Astrocyte of the cerebellum (primary cell): ENCODE measurements around the gene GPR50.

Experiments used
- DNase-seq: peaks from one replicate; pipeline ENCODE4 v3.0.0-alpha.2; 2011; ENCODE audit warnings: low read depth
- H3K4me3 ChIP-seq: 2 replicates; pipeline ENCODE4 v1.5.1; 2011; ENCODE audit warnings: mild to moderate bottlenecking, low read depth, low read length, moderate library complexity
- CTCF ChIP-seq: IDR thresholded peaks from 2 replicates; pipeline ENCODE4 v1.5.1; 2012; ENCODE audit warnings: low read length, low read depth, moderate library complexity, mild to moderate bottlenecking; ENCODE audit errors: missing control alignments
- in situ Hi-C: cut with HindIII; loops from 2 replicates; pipeline ENCODE4 v1.10.0; 2017; ENCODE audit warnings: low sequenced_read_pairs

Gene GPR50

DNA sequence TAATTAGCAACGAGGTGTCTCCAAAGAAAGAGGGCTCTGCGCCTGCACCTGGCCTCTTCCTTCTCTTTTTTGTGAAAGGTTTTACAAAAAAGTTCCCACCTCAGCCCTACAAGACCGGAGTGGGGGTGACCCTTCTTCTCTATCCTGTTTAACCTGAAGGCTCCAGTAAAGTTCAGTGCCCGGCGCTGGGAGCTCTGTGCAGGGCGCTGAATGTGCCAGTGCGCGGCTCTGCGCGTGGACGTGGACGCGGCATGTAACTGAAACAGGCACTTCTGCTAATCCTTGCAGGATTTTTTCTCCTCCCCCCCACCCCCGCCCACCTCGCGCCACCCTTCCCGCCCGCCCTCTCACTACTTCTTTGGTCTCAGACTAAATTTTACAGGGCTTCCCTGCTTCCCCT is 2.4 kb downstream of the GPR50 start:
- no peak overlapping the region for H3K4me3 ChIP-seq
- in situ Hi-C loops = no loop called here
- DNase-seq = no peak
- no peak for TF ChIP-seq CTCF

- no peak for TF ChIP-seq CTCF
- no peak overlapping the region for H3K4me3 ChIP-seq
- in situ Hi-C loops = no loop called here
- DNase-seq = no peak
These were observed 4.0 kb downstream of the GPR50 start for GRCh38 chrX:151180400-151180799.

DNA sequence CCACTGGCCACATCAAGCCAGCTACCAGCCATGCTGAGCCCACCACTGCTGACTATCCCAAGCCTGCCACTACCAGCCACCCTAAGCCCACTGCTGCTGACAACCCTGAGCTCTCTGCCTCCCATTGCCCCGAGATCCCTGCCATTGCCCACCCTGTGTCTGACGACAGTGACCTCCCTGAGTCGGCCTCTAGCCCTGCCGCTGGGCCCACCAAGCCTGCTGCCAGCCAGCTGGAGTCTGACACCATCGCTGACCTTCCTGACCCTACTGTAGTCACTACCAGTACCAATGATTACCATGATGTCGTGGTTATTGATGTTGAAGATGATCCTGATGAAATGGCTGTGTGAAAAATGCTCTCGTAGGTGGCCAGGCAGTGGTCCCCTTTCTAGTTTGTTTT is 4.7 kb downstream of the GPR50 start:
- TF ChIP-seq CTCF = no peak
- no peak for DNase-seq
- in situ Hi-C loops = no loop called here
- H3K4me3 ChIP-seq = no peak overlapping the region

DNA sequence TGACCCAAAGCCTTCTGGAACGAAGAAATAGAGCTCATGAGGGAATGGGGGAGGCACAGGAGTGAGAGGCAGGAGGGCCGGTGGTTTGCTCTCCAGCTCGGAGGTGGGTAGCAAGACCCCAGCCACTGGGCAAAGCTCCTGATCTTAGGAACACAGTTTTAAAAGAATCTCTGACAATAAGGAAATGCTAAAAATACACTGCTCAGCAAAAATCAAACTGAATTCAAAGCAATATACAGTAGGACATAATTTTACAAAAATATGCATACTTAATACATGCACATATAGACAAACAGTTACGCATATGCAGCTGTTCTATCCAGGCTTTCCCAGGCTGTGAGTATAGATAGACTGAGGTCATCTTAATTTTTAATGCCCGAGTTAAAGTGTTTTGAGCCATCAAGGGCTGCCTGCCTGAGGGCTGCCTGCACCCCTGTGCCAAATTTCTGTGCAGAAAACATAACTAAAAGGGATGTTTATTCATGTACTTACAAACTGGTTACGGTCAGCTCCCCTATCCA is 6.9 kb downstream of the GPR50 start:
- no peak for TF ChIP-seq CTCF
- no peak for DNase-seq
- in situ Hi-C loops = no loop called here
- no peak overlapping the region for H3K4me3 ChIP-seq

GRCh38 chrX:151183912-151184565 is 7.7 kb downstream of the GPR50 start:
- in situ Hi-C loops = no loop called here
- DNase-seq = no peak
- no peak overlapping the region for H3K4me3 ChIP-seq
- no peak for TF ChIP-seq CTCF

DNA sequence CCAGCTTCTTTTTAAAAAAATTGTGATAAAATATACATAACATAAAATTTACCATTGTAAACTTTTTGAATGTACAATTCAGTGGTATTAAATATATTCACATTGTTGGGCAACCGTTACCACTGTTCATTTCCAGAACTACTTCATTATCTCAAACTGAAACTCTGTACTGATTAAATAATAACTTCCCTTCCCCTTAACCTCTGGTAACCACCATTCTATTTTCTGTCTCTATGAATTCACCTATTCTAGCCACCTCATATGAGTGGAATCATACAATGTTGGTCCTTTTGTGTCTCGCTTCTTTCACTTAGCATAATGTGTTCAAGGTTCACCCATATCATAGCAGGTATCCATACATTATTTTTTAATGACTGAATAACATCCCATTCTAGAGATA is 8.3 kb downstream of the GPR50 start:
- TF ChIP-seq CTCF = no peak
- no peak overlapping the region for H3K4me3 ChIP-seq
- no peak for DNase-seq
- in situ Hi-C loops = no loop called here
